ENCODE data around the gene ISM1.

ISM1 gene

DNA sequence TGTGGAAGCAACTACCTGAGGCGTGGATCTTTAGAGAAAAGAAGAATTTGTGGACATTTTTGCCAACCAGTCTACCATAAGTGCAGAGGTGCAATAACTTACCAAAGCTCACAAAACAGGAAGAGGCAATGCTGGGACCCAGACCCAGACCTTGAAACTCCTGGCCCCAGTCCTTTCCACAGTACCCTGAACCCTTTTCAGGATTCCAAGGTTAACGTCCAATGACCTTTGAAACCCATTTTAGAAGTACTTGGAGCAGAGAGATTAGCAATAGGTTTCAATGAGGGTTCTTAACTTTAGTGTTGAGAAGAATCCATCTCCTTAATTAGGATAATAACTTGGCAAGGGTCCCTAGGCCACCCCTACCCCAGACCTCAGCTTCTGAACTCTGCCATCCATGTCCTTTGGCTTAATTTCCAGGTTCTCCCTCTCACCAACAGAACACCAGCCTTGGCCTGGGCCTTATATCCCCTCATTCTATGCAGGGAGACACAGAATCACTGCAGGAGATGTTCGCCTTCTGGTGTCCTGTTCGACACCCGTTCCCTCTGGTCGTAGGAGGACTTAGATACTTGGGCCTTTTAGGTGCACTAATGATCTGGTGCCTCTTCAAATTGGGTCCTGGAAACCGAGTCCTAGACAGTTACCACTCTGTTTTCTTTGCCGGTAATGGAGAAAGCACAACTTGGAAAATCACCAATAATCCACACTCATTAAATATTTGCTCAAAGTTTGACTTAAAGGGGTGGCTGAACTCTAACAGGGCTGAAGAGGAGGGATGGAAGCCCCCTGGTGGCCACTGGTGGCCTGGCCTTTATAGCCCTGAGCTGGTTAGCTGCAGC is 40.6 kb downstream of the ISM1 start:
- ATAC-seq (ENCODE audit: insufficient read depth, low read depth), result peak; percentile 68

DNA sequence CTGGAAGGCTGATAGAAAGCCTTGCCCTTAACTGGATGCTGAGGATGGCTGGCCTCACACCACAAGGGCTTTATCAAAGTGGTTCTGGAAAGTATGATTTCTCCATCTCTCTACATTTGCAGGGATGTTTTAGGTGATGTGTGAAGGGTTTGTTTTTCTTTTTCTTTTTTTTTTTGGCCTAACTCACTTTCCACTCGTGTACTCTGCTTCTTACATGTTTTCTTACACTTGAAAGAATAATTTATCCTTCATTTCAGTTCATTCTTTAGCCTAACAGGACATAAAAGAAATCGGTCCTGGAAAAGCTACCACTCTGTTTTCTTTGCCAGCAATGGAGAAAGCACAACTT is 41.2 kb downstream of the ISM1 start:
- DNase-seq (no peak), ATAC-seq (ENCODE audit: insufficient read depth, low read depth) (no peak)
- H3K4me3 ChIP-seq (ENCODE audit: low read depth in 1 of 2, low read length in 2 of 2), result no peak overlapping the region
- no peaks in the 10 kb centered on the region for H3K27me3 ChIP-seq (ENCODE audit: insufficient read depth, low read length, poor library complexity)
- peaks cover 37% of the 10 kb centered on the region for H3K4me1 ChIP-seq (ENCODE audit: insufficient read depth, low read length)
- TF ChIP-seq, protein P1, sequence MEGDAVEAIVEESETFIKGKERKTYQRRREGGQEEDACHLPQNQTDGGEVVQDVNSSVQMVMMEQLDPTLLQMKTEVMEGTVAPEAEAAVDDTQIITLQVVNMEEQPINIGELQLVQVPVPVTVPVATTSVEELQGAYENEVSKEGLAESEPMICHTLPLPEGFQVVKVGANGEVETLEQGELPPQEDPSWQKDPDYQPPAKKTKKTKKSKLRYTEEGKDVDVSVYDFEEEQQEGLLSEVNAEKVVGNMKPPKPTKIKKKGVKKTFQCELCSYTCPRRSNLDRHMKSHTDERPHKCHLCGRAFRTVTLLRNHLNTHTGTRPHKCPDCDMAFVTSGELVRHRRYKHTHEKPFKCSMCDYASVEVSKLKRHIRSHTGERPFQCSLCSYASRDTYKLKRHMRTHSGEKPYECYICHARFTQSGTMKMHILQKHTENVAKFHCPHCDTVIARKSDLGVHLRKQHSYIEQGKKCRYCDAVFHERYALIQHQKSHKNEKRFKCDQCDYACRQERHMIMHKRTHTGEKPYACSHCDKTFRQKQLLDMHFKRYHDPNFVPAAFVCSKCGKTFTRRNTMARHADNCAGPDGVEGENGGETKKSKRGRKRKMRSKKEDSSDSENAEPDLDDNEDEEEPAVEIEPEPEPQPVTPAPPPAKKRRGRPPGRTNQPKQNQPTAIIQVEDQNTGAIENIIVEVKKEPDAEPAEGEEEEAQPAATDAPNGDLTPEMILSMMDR (IDR thresholded peaks at IDR 0.05; ENCODE audit: borderline replicate concordance, extremely low read depth, low read length, poor library complexity, severe bottlenecking), result no peak
- no peak for TF ChIP-seq EZH2 (IDR thresholded peaks at IDR 0.05; ENCODE audit: borderline replicate concordance, low read depth, low read length, severe bottlenecking)
- 0 out of 2 replicates have a peak, but pooled peaks cover 3% of the 10 kb centered on the region for H3K79me2 ChIP-seq (ENCODE audit: insufficient read depth, low read length)
- H3K27ac ChIP-seq (ENCODE audit: low read length), result 0 out of 2 replicates have a peak overlapping the region, but pooled peaks have one; percentile 44
- no peaks in the 10 kb centered on the region for H3K9me3 ChIP-seq (ENCODE audit: insufficient read depth, low read length, severe bottlenecking)
- H3K9ac ChIP-seq (ENCODE audit: low read depth, low read length), result no peak overlapping the region
- H3K4me2 ChIP-seq (ENCODE audit: insufficient read depth, low read length), result no peak overlapping the region
- H3K36me3 ChIP-seq (ENCODE audit: insufficient read depth, low read length), result 0 out of 2 replicates have a peak, but pooled peaks cover 3% of the 10 kb centered on the region
- H2AFZ ChIP-seq (ENCODE audit: low read depth, low read length), result no peak overlapping the region
- H4K20me1 ChIP-seq (ENCODE audit: insufficient read depth, low read length), result no peaks in the 10 kb centered on the region

More for the DNA sequence above, 40.6 kb downstream of the ISM1 start:
- Histone ChIP-seq H3K4me3 (ENCODE audit: low read depth in 1 of 2, low read length in 2 of 2) (no peak overlapping the region), H3K27ac (ENCODE audit: low read length) (peak overlapping the region; percentile 1; the same call in 1 of the 2 replicates), H2AFZ (ENCODE audit: low read depth, low read length) (no peak overlapping the region), H3K4me1 (ENCODE audit: insufficient read depth, low read length) (peaks cover 37% of the 10 kb centered on the region), H3K36me3 (ENCODE audit: insufficient read depth, low read length) (0 out of 2 replicates have a peak, but pooled peaks cover 3% of the 10 kb centered on the region), H4K20me1 (ENCODE audit: insufficient read depth, low read length) (no peaks in the 10 kb centered on the region), H3K79me2 (ENCODE audit: insufficient read depth, low read length) (0 out of 2 replicates have a peak, but pooled peaks cover 3% of the 10 kb centered on the region), H3K4me2 (ENCODE audit: insufficient read depth, low read length) (no peak overlapping the region), H3K9ac (ENCODE audit: low read depth, low read length) (no peak overlapping the region), H3K27me3 (ENCODE audit: insufficient read depth, low read length, poor library complexity) (no peaks in the 10 kb centered on the region), H3K9me3 (ENCODE audit: insufficient read depth, low read length, severe bottlenecking) (no peaks in the 10 kb centered on the region)
- DNase-seq, result peak; percentile 69
- TF ChIP-seq, protein P1 (IDR thresholded peaks at IDR 0.05; ENCODE audit: borderline replicate concordance, extremely low read depth, low read length, poor library complexity, severe bottlenecking), result peak; percentile 86
- TF ChIP-seq EZH2 (IDR thresholded peaks at IDR 0.05; ENCODE audit: borderline replicate concordance, low read depth, low read length, severe bottlenecking), result no peak

DNA sequence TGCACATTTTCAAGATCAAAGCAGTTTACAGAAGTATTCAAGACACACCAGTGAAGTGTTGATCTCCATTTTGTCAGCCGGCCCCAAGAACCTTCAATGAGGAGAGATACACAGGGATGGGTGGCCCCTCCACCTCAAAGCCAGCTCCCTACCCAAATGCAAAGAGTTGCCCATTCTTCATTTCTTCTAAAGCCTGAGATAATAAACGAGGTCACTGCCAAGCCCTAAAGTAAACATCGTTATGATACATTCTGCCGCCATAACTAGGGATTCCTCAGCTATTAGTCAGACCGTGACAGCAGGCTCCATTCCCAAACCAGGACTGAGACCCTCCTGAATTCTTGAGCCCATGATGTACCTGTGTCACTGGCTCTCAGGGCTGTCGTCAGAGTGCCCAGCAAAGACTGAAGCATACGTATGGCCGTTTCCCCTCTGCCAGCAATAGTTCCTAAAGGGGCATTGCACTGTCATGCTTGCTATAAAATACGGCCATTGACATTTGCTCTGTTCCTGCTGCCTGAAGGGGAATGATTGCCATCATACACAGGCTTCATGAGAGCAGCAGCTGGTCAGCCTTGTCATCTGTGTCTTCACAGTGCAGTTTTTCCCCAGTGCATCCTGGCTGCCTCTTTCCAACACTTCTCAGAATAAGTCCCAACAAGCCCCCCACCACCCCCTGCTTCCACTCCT is 41.7 kb downstream of the ISM1 start:
- Histone ChIP-seq H3K9ac (ENCODE audit: low read depth, low read length) (no peak overlapping the region), H3K79me2 (ENCODE audit: insufficient read depth, low read length) (0 out of 2 replicates have a peak, but pooled peaks cover 3% of the 10 kb centered on the region), H3K4me3 (ENCODE audit: low read depth in 1 of 2, low read length in 2 of 2) (no peak overlapping the region), H3K4me1 (ENCODE audit: insufficient read depth, low read length) (peaks cover 37% of the 10 kb centered on the region), H3K27me3 (ENCODE audit: insufficient read depth, low read length, poor library complexity) (no peaks in the 10 kb centered on the region), H3K36me3 (ENCODE audit: insufficient read depth, low read length) (0 out of 2 replicates have a peak, but pooled peaks cover 3% of the 10 kb centered on the region), H3K9me3 (ENCODE audit: insufficient read depth, low read length, severe bottlenecking) (no peaks in the 10 kb centered on the region), H2AFZ (ENCODE audit: low read depth, low read length) (no peak overlapping the region), H3K4me2 (ENCODE audit: insufficient read depth, low read length) (no peak overlapping the region), H3K27ac (ENCODE audit: low read length) (peak overlapping the region; percentile 44), H4K20me1 (ENCODE audit: insufficient read depth, low read length) (no peaks in the 10 kb centered on the region)
- DNase-seq, result no peak
- peak; percentile 3; the same call in 1 of the 3 replicates for ATAC-seq (ENCODE audit: insufficient read depth, low read depth)
- TF ChIP-seq, protein P1 (IDR thresholded peaks at IDR 0.05; ENCODE audit: borderline replicate concordance, extremely low read depth, low read length, poor library complexity, severe bottlenecking), result no peak
